Erythroblast (primary cell): Measurements from ENCODE around the gene CABP4.
A peak's percentile ranks its signal among the peaks of the same experiment; 100 is the strongest.

Source experiments
- DNase-seq, 2 experiments: peaks; one replicate each; lab custom pipeline; 2025; lab: John Stamatoyannopoulos, UW
- GATA1 ChIP-seq: IDR thresholded peaks from 2 replicates; pipeline ENCODE4 v1.6.1; 2011; ENCODE audit warnings: low read depth, mild to moderate bottlenecking, control low read depth, low read length, moderate library complexity
- POLR2A ChIP-seq: IDR thresholded peaks from 2 replicates; pipeline ENCODE4 v1.6.1; 2011; ENCODE audit warnings: mild to moderate bottlenecking, low read length

Gene CABP4

DNA sequence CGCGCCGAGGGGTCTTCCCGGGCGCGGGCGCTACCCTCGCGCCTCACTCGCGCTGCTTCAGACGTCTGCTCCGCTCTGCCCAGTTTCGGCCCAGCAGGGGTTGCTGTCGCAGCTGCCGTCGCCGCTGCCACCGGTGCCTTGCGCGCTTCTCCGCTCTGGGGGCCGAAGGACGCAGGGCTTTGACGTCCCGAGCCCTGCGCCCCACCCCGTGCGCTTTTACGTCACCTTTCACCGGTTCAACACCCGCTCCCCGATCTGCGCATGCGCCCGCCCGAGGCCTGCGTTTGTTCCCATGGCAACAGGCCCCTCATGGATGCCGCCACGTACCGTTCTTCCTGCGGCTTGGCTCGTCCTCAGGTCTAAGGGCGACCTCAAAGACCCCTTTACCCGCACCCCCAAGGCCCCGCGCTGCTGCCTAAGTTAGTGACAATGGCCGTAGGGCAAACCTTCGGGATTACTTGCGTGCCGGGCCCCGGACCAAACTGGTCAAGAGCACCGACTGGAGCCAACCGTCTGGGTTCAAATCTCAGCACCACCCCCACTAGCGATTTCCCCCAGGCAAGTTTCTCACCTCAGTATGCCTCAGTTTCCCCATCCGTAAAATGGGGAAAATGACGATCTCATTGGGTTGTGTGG is 53.5 kb downstream of the CABP4 start:
- peak; percentile 96 to 98 for DNase-seq
- TF ChIP-seq POLR2A = peak; percentile 77
- TF ChIP-seq GATA1 = no peak

DNA sequence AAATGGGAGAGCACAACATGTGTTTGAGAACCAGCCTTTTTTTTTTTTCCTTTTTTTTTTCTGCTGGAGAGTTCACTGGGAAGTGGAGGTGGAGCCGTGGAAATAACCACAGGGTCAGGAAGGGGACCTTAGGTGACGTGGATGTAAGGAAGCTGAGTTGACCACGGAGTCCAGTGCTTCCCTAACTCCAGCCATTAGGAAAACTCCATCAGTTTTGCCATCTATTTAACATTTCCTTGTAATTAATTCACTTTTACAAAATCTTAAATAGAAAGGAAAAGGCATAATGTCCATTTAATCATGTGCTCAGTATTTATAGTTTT is 54.8 kb downstream of the CABP4 start:
- DNase-seq = no peak
- TF ChIP-seq GATA1 (no peak), POLR2A (no peak)
